GM19240 (cell line): ENCODE data around the gene TH.
"Not testable (repeated sequence)": the region's sequence is repeated elsewhere in the genome, so short reads cannot be mapped to it uniquely, and the experiment has no call there.

Source experiments
- DNase-seq: peaks from one replicate; pipeline ENCODE4 v3.0.0; 2011; ENCODE audit warnings: low spot score; ENCODE audit not compliant: insufficient read length

Gene TH

DNA sequence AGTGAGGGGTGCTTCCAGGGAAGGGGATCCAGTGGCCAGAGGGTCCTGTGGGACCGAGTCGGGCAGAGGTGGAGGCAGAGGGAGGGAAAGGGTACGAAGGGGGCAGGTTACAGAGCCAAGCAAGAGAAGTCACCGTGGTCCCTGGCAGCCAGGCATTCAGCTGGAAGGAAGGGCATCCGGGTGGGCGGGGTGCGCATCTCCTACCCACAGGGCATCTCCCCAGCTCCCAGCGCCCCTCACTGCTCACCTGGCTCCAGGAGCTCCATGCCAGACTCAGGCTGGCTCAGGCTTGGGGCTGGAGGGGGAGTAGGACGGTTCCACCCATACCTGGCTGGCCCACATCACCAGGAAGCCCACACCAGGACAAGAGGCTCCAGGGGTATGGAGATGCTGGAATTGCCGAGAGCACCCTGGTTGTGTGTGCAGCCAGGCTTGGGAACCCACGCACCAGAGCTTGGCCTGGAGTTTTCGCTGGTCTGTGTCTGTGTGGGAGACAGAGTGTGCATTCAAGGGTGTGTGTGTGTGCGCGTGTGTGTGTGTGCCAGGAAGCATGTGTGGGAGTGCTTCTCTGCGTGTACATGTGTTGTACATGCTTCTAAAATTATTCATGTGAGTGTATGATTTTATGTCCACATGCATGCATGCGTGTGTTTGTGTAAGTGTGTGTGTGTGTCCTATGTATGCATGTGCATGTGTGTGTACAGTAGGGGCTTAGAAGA lies 6.6 kb upstream of the TH start:
- not testable (repeated sequence) for DNase-seq

DNA sequence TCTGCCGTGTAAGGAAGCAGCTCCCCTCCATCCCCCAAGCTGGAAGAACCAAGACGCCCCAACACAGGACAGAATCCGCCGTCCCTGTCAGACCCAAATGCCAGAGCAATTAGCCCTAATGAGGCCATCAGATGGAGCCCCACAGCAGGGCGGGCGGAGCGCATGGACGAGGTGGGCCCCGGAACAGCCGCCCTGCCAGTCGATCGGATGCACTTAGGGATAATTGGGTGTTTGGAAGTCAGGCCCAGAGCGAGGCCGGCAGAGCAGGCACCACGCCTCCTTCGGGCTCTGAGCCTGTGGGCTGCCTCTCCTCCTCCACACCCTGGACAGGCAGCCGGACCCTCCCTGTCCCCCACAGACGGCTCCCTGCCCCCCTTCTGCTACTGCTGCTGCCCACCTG lies 5.5 kb upstream of the TH start:
- no peak for DNase-seq

DNA sequence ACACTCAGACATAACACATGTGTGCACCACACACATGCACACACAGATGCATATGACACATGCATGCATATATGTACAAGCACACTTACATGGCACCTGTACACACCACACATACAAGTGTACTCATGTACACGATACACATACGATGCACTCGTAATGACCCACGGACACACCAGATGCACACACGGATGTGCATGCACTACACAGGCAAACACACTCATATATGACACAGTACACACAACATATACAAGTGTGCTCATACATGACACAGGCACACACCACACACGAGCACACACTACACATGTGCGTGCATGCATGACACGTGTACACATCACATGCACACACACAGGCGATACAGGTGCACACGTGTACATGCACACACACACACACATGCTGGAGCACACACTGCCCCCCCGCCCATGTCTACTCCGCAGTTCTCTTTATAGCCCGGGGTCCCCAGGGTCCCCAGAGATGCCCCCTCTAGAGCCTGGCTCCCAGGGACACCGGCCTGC lies 4.8 kb upstream of the TH start:
- DNase-seq: no peak

DNA sequence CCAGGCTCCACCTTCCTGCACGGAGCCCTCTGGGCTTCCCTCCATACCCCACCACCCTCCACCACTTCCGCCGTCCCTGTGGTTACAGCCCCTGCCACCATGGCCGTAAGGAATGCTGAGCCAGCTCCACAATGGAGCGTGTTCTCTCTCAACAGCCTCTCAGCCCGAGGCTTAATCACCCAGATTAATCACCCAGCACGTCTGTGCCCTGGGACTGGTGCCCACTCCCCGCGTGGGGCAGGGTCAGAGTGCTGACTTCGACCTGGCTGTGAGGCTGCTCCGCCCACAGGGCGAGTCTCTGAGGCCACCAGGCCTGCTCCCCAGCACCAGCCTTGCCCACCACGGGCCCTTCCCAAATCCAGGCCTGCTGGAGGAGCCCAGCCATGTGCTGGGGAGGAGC lies 4.0 kb upstream of the TH start:
- no peak for DNase-seq

DNA sequence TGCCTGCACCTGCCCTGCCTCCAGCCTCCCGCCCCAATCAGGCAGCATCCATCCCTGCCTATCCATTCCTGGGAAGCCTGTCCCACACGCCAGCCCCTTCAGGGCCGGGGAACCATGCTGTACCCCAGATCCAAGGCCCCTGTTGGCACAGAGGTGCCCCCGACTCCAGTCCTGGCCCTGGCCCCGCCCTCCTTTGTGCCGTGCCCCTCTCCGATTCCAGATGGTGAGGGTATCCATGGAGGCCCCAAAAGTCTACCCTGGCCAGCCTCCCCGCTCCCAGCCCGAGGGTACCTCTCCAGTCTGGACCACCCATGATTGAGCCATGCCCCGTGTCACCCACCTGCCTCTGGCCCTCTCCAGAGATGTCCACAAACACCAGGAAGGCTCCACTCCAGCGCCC lies 2.7 kb upstream of the TH start:
- DNase-seq: no peak

DNA sequence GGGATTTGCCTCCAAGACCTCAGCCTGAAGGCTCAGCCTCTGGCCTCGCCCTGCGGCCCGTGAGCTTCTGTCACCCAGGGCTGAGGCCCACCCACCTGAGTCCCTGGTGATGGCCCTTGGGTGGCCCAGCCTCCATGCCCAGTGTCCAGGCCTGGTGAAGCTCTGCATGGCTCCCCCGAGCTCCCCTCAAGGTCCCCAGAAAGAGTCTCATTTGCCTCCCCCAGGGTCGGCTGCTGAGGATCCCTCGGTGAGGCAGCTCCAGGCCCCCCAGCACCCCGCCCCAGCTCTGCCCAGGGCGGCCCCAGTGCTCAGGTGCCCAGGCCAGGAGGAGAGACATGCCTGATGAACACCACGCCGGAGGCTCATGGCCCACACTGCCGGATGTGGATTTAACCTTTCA lies 2.1 kb upstream of the TH start:
- DNase-seq: no peak

DNA sequence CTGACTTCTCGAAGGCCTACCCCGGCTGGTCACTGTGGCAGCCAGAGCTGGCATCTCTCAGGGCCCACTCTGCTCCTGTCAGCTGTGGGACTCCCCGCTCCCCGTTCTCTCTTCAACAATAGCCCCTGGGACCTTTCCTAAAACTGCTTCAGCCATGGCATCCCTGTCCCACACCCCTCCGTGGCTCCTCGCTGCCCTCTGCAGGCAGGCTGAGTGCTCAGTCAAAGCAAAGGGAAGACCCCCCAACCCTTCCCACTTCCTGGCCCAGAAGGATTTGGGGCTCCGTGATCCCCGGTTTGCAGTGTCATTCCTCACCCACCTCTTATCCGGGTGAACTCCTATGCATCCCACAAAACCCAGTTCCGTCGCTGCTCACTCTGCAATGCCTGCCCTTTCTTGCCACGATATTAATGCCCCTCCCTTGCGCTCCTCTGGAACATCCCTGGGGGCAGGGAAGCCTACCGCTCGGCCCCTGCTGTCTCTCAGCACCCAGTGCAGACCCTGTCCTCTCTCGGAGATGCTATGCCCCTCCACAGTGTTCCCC lies 1.6 kb upstream of the TH start:
- DNase-seq: no peak

DNA sequence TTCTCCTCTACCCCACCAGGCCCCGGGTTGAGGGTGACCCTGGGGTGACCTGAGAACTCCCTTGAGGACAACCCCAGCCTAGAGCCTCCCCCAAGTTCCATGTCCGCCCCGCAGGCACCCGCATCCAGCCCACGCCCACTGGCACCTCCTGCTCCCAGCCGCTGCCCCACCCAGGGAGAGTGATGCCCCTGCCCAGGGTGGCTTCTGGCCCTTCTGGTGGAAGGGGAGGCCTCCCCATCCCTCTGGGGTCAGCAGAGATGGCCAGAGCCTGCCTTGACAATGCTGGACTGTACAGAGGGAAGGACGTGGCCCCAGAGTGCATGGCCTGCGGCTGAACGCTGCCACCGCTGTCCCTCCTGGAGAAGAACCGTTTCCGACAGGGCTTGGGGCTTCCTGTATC lies 1.1 kb upstream of the TH start:
- DNase-seq: no peak

DNA sequence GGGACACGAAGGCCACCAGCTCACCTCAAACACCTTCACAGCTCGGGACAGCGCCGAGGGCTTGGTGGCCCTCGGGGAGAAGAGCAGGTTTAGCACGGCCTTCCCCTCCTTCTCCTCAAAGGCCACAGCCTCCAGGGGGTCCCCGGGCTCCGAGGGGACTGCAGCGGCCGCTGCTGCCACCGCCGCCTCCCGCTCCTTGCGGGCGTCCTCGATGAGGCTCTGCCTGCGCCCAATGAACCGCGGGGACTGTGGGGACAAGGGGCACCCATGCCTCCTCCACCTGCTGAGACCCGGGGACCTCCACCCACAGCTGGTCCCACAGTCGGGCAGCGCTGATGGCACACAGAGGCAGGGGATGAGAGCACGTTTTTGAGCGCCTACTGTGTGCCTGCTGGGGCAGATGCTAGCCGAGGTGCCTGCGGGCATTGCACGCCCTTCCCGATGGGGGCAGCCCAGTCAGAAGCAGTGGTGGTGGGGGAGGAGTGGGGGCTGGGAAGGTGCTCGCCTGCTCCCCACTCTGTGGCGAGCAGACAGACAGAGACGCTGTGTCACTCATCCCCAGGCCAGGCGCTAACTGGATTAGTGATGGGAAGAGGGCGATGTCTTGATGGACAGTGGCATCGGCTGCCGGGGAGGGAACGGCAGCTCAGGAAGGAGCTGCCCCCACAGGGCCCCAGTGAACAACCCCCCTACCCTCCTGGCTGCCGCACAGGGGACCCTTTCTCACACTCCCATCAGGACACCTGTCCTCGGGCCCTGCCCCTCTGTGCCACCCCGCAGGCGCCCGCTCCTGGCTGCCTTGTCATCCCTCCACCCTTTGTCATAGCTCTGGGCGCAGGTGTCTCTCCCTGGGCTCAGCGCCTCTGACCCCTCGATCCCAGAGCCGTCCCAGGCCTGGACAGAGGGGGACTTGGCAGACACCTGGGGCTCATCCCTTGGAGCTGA lies 1.7 kb downstream of the TH start:
- DNase-seq: no peak

DNA sequence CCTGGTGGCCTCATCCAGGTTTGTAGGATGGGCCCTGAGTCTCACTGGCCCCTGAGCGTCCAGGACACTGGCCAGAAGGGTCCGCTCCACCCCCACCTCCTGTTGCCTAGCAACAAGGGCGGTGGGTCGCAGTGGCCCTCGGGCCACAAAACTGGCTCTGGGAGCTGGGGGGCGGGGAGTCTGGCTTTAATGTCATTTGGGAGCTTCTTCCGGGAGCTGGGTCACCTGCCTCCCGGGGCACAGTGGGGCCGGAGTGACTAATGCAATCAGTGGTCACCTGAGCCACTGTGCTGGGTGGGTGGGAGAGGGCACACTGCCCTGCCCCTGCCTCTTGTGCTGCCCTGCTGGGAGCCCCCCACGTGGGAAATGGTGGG lies 2.6 kb downstream of the TH start:
- no peak for DNase-seq

DNA sequence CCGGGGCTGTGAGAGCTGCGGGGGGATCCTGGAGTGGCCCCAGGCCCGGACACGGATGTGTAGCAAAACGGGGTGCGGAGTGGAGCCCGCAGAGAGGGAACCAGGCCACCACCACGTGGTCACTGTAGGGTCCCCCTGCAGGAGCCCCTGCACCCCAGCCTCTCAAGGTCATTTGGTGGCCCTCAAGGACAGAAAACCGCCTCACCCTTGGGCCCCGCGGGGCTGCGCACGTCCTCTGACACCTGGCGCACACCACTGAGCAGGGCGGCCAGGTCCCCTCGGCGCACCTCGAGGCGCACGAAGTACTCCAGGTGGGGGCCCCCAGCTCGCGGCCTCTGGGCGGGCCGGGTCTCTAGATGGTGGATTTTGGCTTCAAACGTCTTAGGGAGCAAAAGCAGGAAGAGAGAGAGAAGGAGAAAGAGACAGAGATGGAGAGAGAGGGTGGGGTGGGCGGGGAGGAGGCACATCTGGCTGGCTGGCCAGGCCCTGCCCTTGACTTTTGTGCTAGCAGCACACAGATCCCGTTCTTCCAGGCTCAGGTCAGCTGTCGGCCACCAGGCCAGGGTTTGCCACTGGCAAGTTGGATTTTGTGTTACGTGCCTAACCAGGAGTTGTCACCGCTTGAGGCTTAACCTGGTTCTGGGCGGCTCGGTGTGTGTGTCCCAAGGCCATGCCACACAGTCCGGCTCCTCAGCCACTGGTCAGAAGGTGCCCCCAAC lies 3.2 kb downstream of the TH start:
- no peak for DNase-seq

DNA sequence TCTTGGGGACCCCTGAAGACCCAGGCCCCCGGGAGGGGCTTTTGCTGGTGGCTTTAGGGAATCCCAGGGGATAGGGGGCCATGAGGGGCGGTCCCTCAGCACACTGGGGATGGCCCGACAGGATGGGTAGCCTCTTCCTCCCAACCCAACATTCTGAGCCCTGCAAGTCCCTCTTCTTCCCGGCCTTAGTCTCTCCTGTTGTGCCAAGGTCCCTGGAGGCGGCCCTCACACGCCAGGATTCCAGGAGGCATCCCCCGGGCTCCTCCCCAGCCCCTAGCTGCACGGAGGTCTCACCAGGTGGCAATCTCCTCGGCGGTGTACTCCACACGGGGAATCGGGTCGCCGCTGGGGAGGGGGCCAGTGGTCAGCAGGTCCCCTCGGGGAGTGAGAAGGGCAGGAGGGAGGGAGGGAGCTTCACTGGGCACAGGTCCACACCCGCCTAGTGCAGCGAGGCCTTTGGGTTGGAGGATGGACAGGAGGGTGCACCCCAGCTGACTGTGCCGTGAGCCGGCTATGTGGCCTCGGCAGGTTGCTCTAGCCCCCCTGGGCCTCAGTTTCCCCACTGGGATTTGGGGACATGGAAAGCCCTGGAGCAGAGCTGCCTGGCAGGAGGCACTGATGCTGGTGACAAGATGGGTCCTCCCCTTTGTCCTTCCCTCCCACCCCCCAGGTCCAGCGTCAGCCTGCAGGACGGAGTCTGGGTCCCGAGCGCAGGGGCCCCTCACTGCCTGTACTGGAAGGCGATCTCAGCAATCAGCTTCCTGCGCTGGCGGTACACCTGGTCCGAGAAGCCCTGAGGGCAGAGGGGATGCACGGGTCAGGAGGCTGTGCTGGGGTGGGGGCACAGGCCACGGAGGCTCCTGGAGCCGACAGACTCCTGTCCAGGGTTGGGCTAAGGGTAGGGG lies 4.2 kb downstream of the TH start:
- no peak for DNase-seq

DNA sequence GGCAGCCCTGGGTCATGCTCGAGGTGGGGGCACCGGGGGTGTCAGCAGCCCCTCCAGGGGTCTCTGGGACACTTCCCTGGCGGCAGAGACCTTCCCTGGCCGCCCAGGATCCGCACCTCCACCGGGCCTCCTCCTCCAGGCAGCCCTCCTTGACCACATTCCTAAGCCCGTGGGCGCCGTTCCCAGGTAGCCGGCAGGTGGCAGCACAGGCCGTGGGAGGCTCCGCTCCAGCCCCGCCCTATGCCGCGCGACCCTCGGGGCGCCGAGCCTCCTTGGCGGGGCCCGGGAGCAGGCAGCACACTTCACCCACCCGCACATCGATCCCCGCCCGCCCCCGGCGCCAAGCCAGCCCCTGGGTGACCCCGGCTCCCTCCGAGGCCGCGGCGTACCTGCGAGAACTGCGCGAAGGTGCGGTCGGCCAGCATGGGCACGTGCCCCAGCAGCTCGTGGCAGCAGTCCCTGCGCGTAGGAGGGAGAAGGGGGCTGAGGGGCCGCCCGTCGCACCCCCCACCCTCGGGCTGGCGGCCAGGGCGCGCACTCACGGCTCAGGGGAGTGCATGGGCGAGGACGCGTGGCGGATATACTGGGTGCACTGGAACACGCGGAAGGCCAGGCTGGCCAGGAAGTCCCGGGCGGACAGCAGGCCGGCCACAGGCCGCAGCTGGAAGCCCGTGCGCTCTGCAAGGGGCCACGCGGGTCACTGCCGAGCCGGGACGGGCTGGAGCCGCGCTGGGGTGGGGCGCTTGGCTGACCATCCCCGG lies 5.3 kb downstream of the TH start:
- DNase-seq: no peak

DNA sequence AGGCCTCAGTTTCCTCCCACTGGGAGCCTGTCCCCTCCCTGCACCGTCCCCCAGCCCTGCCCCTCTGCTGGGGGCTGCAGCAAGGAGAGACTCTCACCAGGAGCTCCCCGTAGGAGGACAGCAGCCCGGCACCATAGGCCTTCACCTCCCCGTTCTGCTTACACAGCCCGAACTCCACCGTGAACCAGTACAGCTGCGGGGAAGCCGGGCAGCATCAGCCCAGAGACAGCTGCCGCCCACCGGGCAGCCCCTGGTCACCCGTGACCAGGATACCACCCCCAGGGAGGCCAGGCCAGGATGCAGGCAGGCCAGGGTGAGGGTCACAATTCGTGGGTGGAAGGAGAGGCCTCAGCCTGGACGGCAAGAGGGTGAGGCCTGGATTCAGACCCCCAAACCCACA lies 6.0 kb downstream of the TH start:
- no peak for DNase-seq

DNA sequence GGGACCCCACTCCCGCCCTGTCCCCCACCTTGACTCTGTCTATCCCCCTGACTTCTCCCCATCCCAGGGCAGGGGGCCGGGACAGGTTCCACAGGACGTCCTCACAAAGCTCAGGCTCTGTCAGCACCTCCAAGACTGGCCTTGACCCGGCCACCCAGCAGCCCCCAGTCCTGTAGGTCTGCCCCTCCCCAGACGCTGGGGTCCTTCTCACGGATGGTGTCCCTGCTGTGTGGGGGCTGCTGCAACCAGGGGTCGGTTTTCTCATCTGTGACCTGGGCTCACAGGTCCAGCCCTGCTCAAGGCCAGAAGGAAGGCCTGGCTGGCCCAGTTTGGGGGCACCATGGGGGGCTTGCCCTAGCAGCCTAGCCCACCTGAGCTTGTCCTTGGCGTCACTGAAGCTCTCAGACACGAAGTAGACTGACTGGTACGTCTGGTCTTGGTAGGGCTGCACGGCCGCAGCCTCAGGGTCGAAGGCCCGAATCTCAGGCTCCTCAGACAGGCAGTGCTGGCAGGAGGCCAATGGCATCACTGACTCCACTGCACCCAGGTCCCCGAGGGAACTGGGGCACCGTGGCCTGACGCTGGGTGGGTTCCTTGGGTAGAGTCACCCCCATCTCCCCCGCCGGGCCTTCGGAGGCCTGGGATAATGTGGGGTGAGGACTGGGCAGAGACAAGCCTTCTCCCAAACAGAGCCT lies 6.6 kb downstream of the TH start:
- DNase-seq: no peak

DNA sequence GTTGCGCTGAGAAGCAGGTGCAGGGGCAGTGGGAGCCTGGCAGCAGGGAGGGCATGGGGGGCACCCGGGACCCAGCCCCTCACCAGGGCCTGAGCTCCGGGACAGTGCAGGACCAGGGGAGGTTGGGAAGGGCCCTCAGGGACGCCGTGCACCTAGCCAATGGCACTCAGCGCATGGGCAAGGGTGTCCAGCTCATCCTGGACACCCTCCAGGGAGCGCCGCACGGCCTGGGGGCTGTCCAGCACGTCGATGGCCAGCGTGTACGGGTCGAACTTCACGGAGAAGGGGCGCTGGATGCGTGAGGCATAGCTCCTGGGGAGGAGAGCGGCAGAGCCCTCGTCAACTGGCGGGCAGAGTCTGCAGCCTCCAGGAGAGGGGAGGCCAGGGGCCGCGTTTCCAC lies 7.5 kb downstream of the TH start:
- DNase-seq: no peak

DNA sequence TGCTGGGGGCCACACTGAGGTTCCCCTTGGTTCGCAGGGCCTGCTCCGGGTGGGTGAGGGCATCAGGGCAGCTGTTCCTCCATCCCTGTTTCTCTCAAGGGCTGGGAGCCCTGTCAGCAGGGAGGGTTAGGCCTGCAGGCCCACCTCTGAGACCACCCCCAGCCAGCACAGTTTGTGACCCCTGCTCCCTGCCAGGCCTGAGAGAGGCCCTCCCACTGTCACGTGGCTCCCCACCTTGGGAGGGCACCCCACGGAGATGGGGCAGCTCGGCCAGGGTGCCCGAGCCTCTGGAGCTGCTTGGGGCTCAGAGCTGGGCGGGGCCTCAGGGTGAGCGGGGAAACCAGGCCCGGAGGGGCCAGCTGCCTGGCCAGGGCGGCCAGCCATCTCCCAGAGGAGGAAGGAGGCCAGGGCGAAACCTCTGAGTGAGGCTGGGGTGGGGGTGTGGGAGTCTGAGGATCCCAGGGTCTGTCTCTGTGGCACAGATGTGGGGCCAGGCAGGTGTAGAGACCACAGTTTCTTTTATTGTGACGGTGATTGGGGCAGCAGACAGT lies 8.1 kb downstream of the TH start:
- DNase-seq: no peak

DNA sequence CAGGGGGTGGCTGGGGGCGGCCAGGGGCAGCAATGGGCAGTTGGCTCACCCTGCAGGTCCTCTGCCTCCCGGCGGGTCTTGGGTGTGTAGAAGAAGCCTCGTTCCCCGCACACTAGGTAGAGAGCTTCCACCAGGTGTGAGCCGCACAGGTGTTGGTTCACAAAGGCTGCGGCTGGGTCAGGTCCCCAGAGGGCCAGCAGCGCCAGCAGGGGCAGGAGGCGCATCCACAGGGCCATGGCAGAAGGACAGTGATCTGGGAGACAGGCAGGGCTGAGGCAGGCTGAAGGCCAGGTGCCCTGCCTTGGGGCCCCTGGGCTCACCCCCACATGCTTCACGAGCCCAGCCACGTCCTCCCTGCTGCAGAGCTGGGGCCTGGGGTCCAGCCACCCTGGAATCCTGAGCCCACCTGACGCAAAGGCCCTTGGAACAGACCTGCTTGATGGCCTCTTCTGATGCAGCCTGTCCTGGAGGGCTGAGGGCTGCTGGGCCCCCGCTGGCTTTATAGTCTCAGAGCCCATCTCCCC lies 10.8 kb downstream of the TH start, which contains the start of gene INS:
Gene INS, minus strand, starts transcription at position 474 of the 524 bp plus-strand sequence. Its CDS starts 238 bp downstream, at position 236.
- DNase-seq: no peak
